ENCODE data around the gene HADHA. TPM values are rescaled to one million over a fixed set of nuclear protein-coding genes. Genes with fewer than 3 reads are reported as not detected.
"Not testable (repeated sequence)": the region's sequence is repeated elsewhere in the genome, so short reads cannot be mapped to it uniquely, and the experiment has no call there.

The HADHA gene
- total RNA-seq, 1 experiment from 2014 or later: 101 TPM

DNA sequence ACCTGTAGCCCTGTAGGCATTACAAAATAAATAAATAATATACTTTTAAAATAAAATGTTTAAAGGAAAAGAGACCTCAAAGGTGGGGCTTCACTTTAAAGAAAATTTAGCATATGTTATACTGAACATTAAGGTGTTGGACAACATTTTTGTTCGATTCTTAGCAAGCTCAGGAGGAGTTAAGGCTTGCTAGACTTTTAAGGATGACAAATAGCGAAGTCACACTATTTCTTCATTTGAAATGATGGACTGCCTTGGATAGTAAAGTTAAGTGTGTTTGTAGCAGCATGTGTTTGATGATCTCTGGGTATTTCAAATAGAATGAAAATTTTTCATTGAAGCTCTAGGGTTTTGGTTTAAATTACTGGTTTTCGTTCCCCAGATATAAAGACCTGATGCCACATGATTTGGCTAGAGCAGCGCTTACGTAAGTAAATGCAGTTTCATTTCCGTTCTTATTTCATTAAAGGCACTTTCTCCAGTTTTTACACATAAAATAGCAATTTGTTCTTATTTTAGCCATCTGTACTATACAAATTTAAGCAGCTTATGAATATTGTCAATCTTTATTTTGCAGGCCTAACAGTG lies 25.2 kb upstream of the HADHA start:
- no peak overlapping the region for H3K4me3 ChIP-seq (replicated peaks in 1 of 2; ENCODE audit: low read depth in 1 of 2, low read length in 2 of 2)
- H3K36me3 ChIP-seq (ENCODE audit: control insufficient read depth in 1 of 2, insufficient read depth in 2 of 2, low read length in 2 of 2): peaks cover 2 to 5% of the 10 kb centered on the region in 2 experiments; a peak in 1 of 4 replicates
- no peaks in the 10 kb centered on the region for H4K20me1 ChIP-seq (ENCODE audit: insufficient read depth)
- no peaks in the 10 kb centered on the region for H3K9me3 ChIP-seq (ENCODE audit: control insufficient read depth in 1 of 2, insufficient read depth in 1 of 2, low read depth in 1 of 2, low read length in 2 of 2)
- RAD21 ChIA-PET (ENCODE audit: low non-redundant PET in 1 of 2, low total read pairs in 2 of 2, uncharacterized antibody in 2 of 2, unreplicated experiment in 2 of 2): no interaction called here
- no peak overlapping the region for H3K27ac ChIP-seq (ENCODE audit: low read depth, low read length)
- DNase-seq (ENCODE audit: low read depth, low spot score) (no peak), ATAC-seq (no peak)
- H2AFZ ChIP-seq (ENCODE audit: low read depth, low read length, poor library complexity, severe bottlenecking): no peak overlapping the region
- BruUV-seq (replicated peaks): no TSS peak
- TF ChIP-seq ATF3 (IDR thresholded peaks at IDR 0.05) (no peak), SIN3A (IDR thresholded peaks at IDR 0.05; ENCODE audit: low read depth) (no peak), SP1 (IDR thresholded peaks at IDR 0.05; ENCODE audit: low read depth) (no peak), EZH2 (IDR thresholded peaks at IDR 0.05) (no peak), FOSL1 (IDR thresholded peaks at IDR 0.05; ENCODE audit: low read depth) (no peak), POLR2A (IDR thresholded peaks at IDR 0.05; ENCODE audit: borderline replicate concordance, extremely low read depth, insufficient read depth, insufficient read length) (no peak), EZH2phosphoT487 (IDR thresholded peaks at IDR 0.05; ENCODE audit: borderline replicate concordance) (no peak), SRF (IDR thresholded peaks at IDR 0.05; ENCODE audit: low read depth) (no peak), CTCF (IDR thresholded peaks at IDR 0.05 in 2 of 3, conservative IDR thresholded peaks at IDR 0.05 in 1 of 3; ENCODE audit: borderline replicate concordance in 1 of 3, insufficient read depth in 1 of 3, low read depth in 2 of 3, low read length in 2 of 3) (no peak), ZFX (IDR thresholded peaks at IDR 0.05) (no peak)
- TF ChIP-seq, protein P1, sequence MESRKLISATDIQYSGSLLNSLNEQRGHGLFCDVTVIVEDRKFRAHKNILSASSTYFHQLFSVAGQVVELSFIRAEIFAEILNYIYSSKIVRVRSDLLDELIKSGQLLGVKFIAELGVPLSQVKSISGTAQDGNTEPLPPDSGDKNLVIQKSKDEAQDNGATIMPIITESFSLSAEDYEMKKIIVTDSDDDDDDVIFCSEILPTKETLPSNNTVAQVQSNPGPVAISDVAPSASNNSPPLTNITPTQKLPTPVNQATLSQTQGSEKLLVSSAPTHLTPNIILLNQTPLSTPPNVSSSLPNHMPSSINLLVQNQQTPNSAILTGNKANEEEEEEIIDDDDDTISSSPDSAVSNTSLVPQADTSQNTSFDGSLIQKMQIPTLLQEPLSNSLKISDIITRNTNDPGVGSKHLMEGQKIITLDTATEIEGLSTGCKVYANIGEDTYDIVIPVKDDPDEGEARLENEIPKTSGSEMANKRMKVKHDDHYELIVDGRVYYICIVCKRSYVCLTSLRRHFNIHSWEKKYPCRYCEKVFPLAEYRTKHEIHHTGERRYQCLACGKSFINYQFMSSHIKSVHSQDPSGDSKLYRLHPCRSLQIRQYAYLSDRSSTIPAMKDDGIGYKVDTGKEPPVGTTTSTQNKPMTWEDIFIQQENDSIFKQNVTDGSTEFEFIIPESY (IDR thresholded peaks at IDR 0.05; ENCODE audit: extremely low read depth, insufficient replicate concordance, low read length): no peak
- no peaks in the 10 kb centered on the region for H3K79me2 ChIP-seq (ENCODE audit: insufficient read depth, low read length)
- intact Hi-C loops (cut with micrococcal nuclease): no loop called here
- POLR2A ChIA-PET: no interaction called here
- H3K9me2 ChIP-seq (ENCODE audit: insufficient read depth): no peaks in the 10 kb centered on the region
- H3K9ac ChIP-seq (ENCODE audit: low read length): no peak overlapping the region
- H3K27me3 ChIP-seq (ENCODE audit: insufficient read depth, low read length): no peaks in the 10 kb centered on the region
- no peaks in the 10 kb centered on the region for H3K4me1 ChIP-seq (ENCODE audit: control insufficient read depth in 1 of 2, insufficient read depth in 2 of 2, low read length in 2 of 2)
- CTCF ChIA-PET: no interaction called here
- H3K4me2 ChIP-seq (ENCODE audit: low read length): no peak overlapping the region

GRCh38 chr2:26268670-26269385 lies 24.4 kb upstream of the HADHA start:
- intact Hi-C loops (cut with micrococcal nuclease); CTCF ChIA-PET: not testable (repeated sequence)

More at GRCh38 chr2:26268670-26269385, 24.4 kb upstream of the HADHA start:
- ATAC-seq; H2AFZ ChIP-seq (ENCODE audit: low read depth, low read length, poor library complexity, severe bottlenecking); H4K20me1 ChIP-seq (ENCODE audit: insufficient read depth); H3K27me3 ChIP-seq (ENCODE audit: insufficient read depth, low read length); H3K27ac ChIP-seq (ENCODE audit: low read depth, low read length); H3K36me3 ChIP-seq (ENCODE audit: control insufficient read depth in 1 of 2, insufficient read depth in 2 of 2, low read length in 2 of 2); H3K4me2 ChIP-seq (ENCODE audit: low read length); RAD21 ChIA-PET (ENCODE audit: low non-redundant PET in 1 of 2, low total read pairs in 2 of 2, uncharacterized antibody in 2 of 2, unreplicated experiment in 2 of 2); POLR2A ChIA-PET; H3K9ac ChIP-seq (ENCODE audit: low read length); DNase-seq (ENCODE audit: low read depth, low spot score); H3K9me3 ChIP-seq (ENCODE audit: control insufficient read depth in 1 of 2, insufficient read depth in 1 of 2, low read depth in 1 of 2, low read length in 2 of 2); BruUV-seq (replicated peaks); H3K79me2 ChIP-seq (ENCODE audit: insufficient read depth, low read length); H3K4me3 ChIP-seq (replicated peaks in 1 of 2; ENCODE audit: low read depth in 1 of 2, low read length in 2 of 2); H3K9me2 ChIP-seq (ENCODE audit: insufficient read depth); H3K4me1 ChIP-seq (ENCODE audit: control insufficient read depth in 1 of 2, insufficient read depth in 2 of 2, low read length in 2 of 2): not testable (repeated sequence)

Measured in HCT116 (cell line).